ENCODE results near the gene PDE9A. TPM values are rescaled to one million over a fixed set of nuclear protein-coding genes. Genes with fewer than 3 reads are reported as not detected.

The PDE9A gene
- total RNA-seq, 2 experiments from 2014 or later, result 7.5 to 9.5 TPM

GRCh38 chr21:42650441-42651421, 2.7 kb upstream of the PDE9A start:
- peaks cover 29% of the 10 kb centered on the region for H3K27me3 Mint-ChIP-seq
- DNase-seq (no peak), ATAC-seq (ENCODE audit: low read depth) (no peak)
- no peak overlapping the region for H3K4me3 Mint-ChIP-seq
- H3K4me1 Mint-ChIP-seq, result peaks cover 8% of the 10 kb centered on the region
- H3K27ac Mint-ChIP-seq, result no peak overlapping the region
- H3K9me3 Mint-ChIP-seq, result no peaks in the 10 kb centered on the region
- POLR2A ChIA-PET, result no interaction called here
- no peaks in the 10 kb centered on the region for H3K36me3 Mint-ChIP-seq

- H3K4me3 Mint-ChIP-seq, result no peak overlapping the region
- H3K9me3 Mint-ChIP-seq, result no peaks in the 10 kb centered on the region
- H3K36me3 Mint-ChIP-seq, result no peaks in the 10 kb centered on the region
- H3K27me3 Mint-ChIP-seq, result peaks cover 30% of the 10 kb centered on the region
- H3K27ac Mint-ChIP-seq, result no peak overlapping the region
- H3K4me1 Mint-ChIP-seq, result peaks cover 10% of the 10 kb centered on the region
- ATAC-seq (ENCODE audit: low read depth), result no peak
- POLR2A ChIA-PET, result no interaction called here
- no peak for DNase-seq
Observed at GRCh38 chr21:42651515-42652401, 1.7 kb upstream of the PDE9A start.

DNA sequence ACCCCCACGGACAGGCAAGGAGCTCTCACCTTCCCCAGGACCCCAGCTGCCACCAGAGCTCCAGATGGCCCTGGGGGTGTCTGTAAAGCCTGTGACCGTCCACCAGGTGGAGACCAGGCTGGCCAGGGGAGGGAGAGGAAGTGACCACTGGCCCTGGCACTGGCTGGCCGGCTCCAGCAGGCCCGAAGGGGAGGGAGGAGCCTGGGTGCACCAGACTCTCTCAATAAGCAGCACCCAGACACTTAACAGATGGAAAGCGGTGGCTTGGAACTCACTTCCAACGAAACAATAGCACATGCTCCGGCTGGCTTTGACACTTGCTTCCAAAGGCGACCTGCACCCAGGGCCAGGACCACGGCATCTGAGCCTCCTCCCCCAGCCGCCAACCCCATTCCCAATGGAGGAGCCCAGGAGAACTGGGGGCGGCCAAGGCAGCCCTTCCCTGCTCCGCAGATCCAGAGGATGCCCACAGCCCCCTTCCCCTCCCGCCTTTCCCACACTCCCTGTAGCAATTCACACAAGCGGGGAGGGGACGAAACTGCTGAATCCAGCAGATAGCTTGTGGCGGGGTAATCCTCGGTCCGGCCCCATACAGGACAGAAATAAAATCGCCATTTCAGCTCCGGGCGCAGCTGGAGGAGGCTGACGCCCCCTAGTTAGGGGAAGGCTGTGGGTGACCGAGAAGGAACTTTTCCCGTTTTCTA, 742 bp upstream of the PDE9A start:
- Mint-ChIP-seq H3K9me3 (no peaks in the 10 kb centered on the region), H3K36me3 (no peaks in the 10 kb centered on the region), H3K27ac (peak overlapping the region; percentile 46), H3K27me3 (peaks cover 32% of the 10 kb centered on the region), H3K4me1 (peaks cover 10% of the 10 kb centered on the region), H3K4me3 (peak overlapping the region; percentile 76)
- ATAC-seq (ENCODE audit: low read depth) (no peak), DNase-seq (no peak)
- POLR2A ChIA-PET, result no interaction called here

- H3K4me1 Mint-ChIP-seq, result peaks cover 10% of the 10 kb centered on the region
- peaks cover 32% of the 10 kb centered on the region for H3K27me3 Mint-ChIP-seq
- POLR2A ChIA-PET, result interaction anchor here (0.6 to 1.8 kb wide), 7 partner anchors 23 to 320 kb away, joined by 3 to 8 read pairs (median 4); partner anchors contain the start of gene PKNOX1
- H3K27ac Mint-ChIP-seq, result no peak overlapping the region
- H3K36me3 Mint-ChIP-seq, result no peaks in the 10 kb centered on the region
- DNase-seq (peak; percentile 60), ATAC-seq (ENCODE audit: low read depth) (peak; percentile 25)
- H3K9me3 Mint-ChIP-seq, result no peaks in the 10 kb centered on the region
- peak overlapping the region; percentile 52 for H3K4me3 Mint-ChIP-seq
Observed at GRCh38 chr21:42654179-42654912, 925 bp downstream of the PDE9A start.

GRCh38 chr21:42654913-42655795, 1.7 kb downstream of the PDE9A start:
- ATAC-seq (ENCODE audit: low read depth) (no peak), DNase-seq (no peak)
- Mint-ChIP-seq H3K27me3 (peaks cover 29% of the 10 kb centered on the region), H3K27ac (no peak overlapping the region), H3K4me3 (peak overlapping the region; percentile 52), H3K36me3 (no peaks in the 10 kb centered on the region), H3K9me3 (no peaks in the 10 kb centered on the region), H3K4me1 (peaks cover 10% of the 10 kb centered on the region)
- POLR2A ChIA-PET, result interaction anchor here (0.6 to 1.8 kb wide), 5 partner anchors 23 to 164 kb away, joined by 3 to 8 read pairs (median 6); no protein-coding TSS in a partner anchor

DNA sequence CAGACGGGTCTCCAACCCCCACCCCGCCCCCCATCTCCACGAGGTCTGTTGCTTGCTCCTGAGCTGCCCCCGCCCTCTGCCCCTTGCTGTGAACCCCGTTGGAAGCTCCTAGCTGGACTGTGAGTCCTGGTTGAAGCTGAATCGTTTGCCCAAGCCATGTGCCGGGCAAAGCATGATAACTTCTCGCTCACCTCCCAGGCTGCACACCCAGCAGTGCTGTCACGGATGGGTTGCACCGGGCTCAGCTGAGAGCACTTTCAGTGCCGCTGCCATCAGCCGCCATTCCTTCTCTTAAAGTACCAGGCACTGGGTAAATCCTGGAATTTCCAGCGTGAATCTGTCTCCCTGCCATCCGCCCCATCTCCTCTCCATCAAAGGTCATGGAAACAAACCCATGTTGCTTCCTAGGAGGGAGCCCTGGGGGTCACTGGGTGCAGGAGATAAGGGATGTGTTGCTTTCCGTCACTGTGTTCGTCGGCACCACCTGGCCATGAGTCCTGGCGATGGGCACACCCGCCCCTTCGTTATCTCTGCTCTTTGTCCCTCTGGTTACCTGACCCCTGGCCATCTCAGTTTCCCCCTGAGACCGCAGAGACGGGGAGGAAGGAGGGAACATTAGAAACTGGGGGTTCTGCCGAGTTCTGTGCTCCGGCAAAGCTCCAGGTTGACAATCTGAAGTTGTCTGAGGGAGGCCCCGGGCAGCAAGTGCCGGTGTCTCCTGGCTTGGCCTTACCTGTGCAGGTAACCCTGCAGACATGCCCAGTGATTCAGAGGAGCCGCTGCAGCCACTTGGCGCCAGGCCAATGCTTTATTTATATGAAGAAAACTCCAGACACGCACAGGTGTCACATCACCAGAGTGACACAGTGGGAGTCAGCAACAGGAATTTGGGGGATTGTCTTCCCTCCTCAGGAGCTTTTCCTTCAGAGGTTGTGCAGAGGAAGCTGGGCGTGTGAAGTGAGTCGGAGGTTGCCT, 2.7 kb downstream of the PDE9A start:
- Mint-ChIP-seq H3K27me3 (peaks cover 29% of the 10 kb centered on the region), H3K4me3 (no peak overlapping the region), H3K36me3 (no peaks in the 10 kb centered on the region), H3K9me3 (no peaks in the 10 kb centered on the region), H3K27ac (no peak overlapping the region), H3K4me1 (peaks cover 10% of the 10 kb centered on the region)
- POLR2A ChIA-PET, result no interaction called here
- ATAC-seq (ENCODE audit: low read depth) (no peak), DNase-seq (no peak)

- no peak overlapping the region for H3K27ac Mint-ChIP-seq
- H3K4me3 Mint-ChIP-seq, result no peak overlapping the region
- DNase-seq, result no peak
Observed at GRCh38 chr21:42656872-42657271, 3.5 kb downstream of the PDE9A start.

DNA sequence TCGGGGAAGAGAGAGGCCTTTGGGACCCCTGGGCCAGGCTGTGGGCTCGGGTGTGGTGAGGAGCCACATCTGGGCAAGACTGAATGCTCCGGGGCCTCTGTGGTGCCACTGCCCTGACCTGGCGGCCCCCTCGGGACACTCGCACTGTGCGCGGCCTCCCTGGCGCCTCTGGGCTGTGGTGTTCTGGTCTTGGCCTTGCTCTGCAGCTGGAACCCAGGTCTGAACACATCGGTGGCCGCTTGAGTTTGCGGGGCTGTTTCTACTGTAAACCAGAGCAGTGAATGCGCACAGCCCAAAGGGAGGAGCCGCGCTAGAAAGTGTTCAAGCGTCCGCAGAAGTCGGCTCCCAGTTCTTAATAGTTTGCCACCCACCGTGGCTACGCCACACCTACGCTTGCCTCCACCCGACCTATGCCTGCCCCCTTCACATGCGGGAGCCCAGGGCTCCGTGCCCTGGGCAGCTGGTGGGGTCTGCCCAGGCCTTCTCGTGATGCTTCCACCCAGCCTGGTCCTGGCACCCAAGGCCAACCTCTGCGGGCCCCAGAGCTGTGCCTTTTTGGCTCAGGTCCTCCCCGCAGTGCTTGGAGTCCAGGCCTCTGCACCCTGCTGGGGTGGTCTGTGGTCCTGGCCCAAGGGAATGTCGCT, 4.4 kb downstream of the PDE9A start:
- POLR2A ChIA-PET, result no interaction called here
- Mint-ChIP-seq H3K4me1 (peaks cover 12% of the 10 kb centered on the region), H3K9me3 (no peaks in the 10 kb centered on the region), H3K27ac (no peak overlapping the region), H3K27me3 (peaks cover 13% of the 10 kb centered on the region), H3K4me3 (no peak overlapping the region), H3K36me3 (no peaks in the 10 kb centered on the region)
- no peak for ATAC-seq (ENCODE audit: low read depth)
- no peak for DNase-seq

More at GRCh38 chr21:42656872-42657271, 3.5 kb downstream of the PDE9A start:
- Mint-ChIP-seq H3K36me3 (no peaks in the 10 kb centered on the region), H3K27me3 (peaks cover 22% of the 10 kb centered on the region), H3K9me3 (no peaks in the 10 kb centered on the region), H3K4me1 (peaks cover 12% of the 10 kb centered on the region)
- ATAC-seq (ENCODE audit: low read depth), result no peak
- POLR2A ChIA-PET, result no interaction called here

GRCh38 chr21:42658320-42659105, 5.1 kb downstream of the PDE9A start:
- DNase-seq, result no peak
- Mint-ChIP-seq H3K27me3 (peaks cover 10% of the 10 kb centered on the region), H3K4me1 (peaks cover 12% of the 10 kb centered on the region), H3K4me3 (no peak overlapping the region), H3K9me3 (no peaks in the 10 kb centered on the region), H3K27ac (no peak overlapping the region), H3K36me3 (no peaks in the 10 kb centered on the region)
- POLR2A ChIA-PET, result no interaction called here
- no peak for ATAC-seq (ENCODE audit: low read depth)
